WTC11 (cell line): Measurements from ENCODE around the gene CYP27B1.

ENCODE experiments used
- AFF4 ChIP-seq: sonication (generic); formaldehyde crosslinking; IDR thresholded peaks from 2 replicates; pipeline ENCODE4 v1.8.1; 2023; ENCODE audit warnings: mild to moderate bottlenecking, missing genetic modification reagents, borderline replicate concordance
- ATF2 ChIP-seq: sonication (generic); formaldehyde crosslinking; IDR thresholded peaks from 2 replicates; pipeline ENCODE4 v1.8.1; 2022; ENCODE audit warnings: low read depth, missing genetic modification reagents, borderline replicate concordance
- ATF3 ChIP-seq: sonication (generic); formaldehyde crosslinking; conservative IDR thresholded peaks from 2 replicates; pipeline ENCODE4 v1.8.1; 2022; ENCODE audit warnings: mild to moderate bottlenecking, missing genetic modification reagents
- ATF6 ChIP-seq: sonication (generic); formaldehyde crosslinking; IDR thresholded peaks from 2 replicates; pipeline ENCODE4 v1.8.1; 2023; ENCODE audit warnings: mild to moderate bottlenecking, missing genetic modification reagents
- CTCF ChIP-seq: fragments of 200-600 bp; IDR thresholded peaks from 2 replicates; pipeline ENCODE4 v1.8.0; 2022; ENCODE audit warnings: antibody characterized with exemption
- E2F5 ChIP-seq: sonication (generic); formaldehyde crosslinking; IDR thresholded peaks from 2 replicates; pipeline ENCODE4 v1.8.1; 2022; ENCODE audit warnings: mild to moderate bottlenecking, moderate library complexity, missing genetic modification reagents
- JUN ChIP-seq: sonication (generic); formaldehyde crosslinking; IDR thresholded peaks from 2 replicates; pipeline ENCODE4 v1.8.0; 2023; ENCODE audit warnings: mild to moderate bottlenecking, missing genetic modification reagents
- KAT7 ChIP-seq: sonication (generic); formaldehyde crosslinking; IDR thresholded peaks from 2 replicates; pipeline ENCODE4 v1.8.1; 2023; ENCODE audit warnings: missing genetic modification reagents, mild to moderate bottlenecking, borderline replicate concordance
- MAX ChIP-seq: sonication (generic); formaldehyde crosslinking; IDR thresholded peaks from 2 replicates; pipeline ENCODE4 v1.8.0; 2022; ENCODE audit warnings: mild to moderate bottlenecking, missing genetic modification reagents
- NR3C1 ChIP-seq: sonication (generic); formaldehyde crosslinking; conservative IDR thresholded peaks from 2 replicates; pipeline ENCODE4 v1.8.1; 2023; ENCODE audit warnings: low read depth, mild to moderate bottlenecking, missing genetic modification reagents
- SMAD4 ChIP-seq: sonication (generic); formaldehyde crosslinking; IDR thresholded peaks from 2 replicates; pipeline ENCODE4 v1.8.0; 2022; ENCODE audit warnings: mild to moderate bottlenecking, missing genetic modification reagents
- SP1 ChIP-seq: sonication (generic); formaldehyde crosslinking; conservative IDR thresholded peaks from 2 replicates; pipeline ENCODE4 v1.8.1; 2022; ENCODE audit warnings: missing genetic modification reagents
- USF2 ChIP-seq: sonication (generic); formaldehyde crosslinking; IDR thresholded peaks from 2 replicates; pipeline ENCODE4 v1.8.1; 2023; ENCODE audit warnings: mild to moderate bottlenecking, missing genetic modification reagents, moderate library complexity
- ZBTB21 ChIP-seq: sonication (generic); formaldehyde crosslinking; IDR thresholded peaks from 2 replicates; pipeline ENCODE4 v1.8.1; 2023; ENCODE audit warnings: mild to moderate bottlenecking, missing genetic modification reagents, borderline replicate concordance

GRCh38 chr12:57751788-57752667 lies 14.8 kb downstream of the CYP27B1 start, which contains the start of gene CDK4:
- peak; percentile 100 for TF ChIP-seq USF2 (CRISPR knock-in tag)
- TF ChIP-seq CTCF = no peak
- TF ChIP-seq NR3C1 (CRISPR knock-in tag) = no peak
- peak; percentile 99 for TF ChIP-seq SP1
- TF ChIP-seq ZBTB21 = peak; percentile 90
- no peak for TF ChIP-seq SMAD4 (CRISPR knock-in tag)
- peak; percentile 99 for TF ChIP-seq MAX (CRISPR knock-in tag)
- TF ChIP-seq ATF2 (CRISPR knock-in tag) = no peak
- TF ChIP-seq JUN = peak; percentile 68; the same call in 1 of the 2 replicates
- TF ChIP-seq E2F5 (CRISPR knock-in tag) = peak; percentile 92
- no peak for TF ChIP-seq AFF4 (CRISPR knock-in tag)
- TF ChIP-seq ATF3 = no peak
- TF ChIP-seq KAT7 (CRISPR knock-in tag) = no peak; the same call in 1 of the 2 replicates
- no peak for TF ChIP-seq ATF6
